NCI-H1417 (cell line): ENCODE measurements around the gene TOMT.
"Not testable (repeated sequence)": the region's sequence is repeated elsewhere in the genome, so short reads cannot be mapped to it uniquely, and the experiment has no call there.

Experiments
- DNase-seq, 3 experiments: peaks; one replicate each; lab custom pipeline; 2025; lab: John Stamatoyannopoulos, UW

TOMT gene

GRCh38 chr11:72127923-72128322 lies 22.2 kb downstream of the TOMT start:
- no peak for DNase-seq

- DNase-seq = no peak
These were observed 23.7 kb downstream of the TOMT start for GRCh38 chr11:72129381-72129780.

DNA sequence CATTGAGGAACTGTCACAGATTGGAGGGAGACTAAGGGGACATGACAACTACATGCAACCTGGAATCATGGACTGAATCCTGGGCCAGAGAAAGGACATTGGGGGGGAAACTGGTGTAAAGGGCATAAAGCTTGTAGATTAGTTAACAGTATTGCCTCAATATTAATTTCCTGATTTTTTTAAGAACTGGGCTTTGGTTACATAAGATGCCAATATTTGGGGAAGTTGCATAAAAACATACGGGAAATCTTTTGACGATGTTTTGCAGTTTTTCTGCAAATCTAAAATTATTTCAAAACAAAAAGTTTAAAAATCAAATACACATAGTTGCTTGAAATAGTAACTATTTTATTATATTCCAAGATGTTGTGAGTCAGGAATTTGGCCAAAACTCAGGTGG lies 26.9 kb downstream of the TOMT start:
- no peak for DNase-seq

GRCh38 chr11:72135473-72135872 lies 29.7 kb downstream of the TOMT start, which contains the start of gene FOLR3:
Gene FOLR3, plus strand, starts transcription at chr11:72135725. Its CDS starts 228 bp downstream, at chr11:72135953.
- DNase-seq = not testable (repeated sequence)

DNA sequence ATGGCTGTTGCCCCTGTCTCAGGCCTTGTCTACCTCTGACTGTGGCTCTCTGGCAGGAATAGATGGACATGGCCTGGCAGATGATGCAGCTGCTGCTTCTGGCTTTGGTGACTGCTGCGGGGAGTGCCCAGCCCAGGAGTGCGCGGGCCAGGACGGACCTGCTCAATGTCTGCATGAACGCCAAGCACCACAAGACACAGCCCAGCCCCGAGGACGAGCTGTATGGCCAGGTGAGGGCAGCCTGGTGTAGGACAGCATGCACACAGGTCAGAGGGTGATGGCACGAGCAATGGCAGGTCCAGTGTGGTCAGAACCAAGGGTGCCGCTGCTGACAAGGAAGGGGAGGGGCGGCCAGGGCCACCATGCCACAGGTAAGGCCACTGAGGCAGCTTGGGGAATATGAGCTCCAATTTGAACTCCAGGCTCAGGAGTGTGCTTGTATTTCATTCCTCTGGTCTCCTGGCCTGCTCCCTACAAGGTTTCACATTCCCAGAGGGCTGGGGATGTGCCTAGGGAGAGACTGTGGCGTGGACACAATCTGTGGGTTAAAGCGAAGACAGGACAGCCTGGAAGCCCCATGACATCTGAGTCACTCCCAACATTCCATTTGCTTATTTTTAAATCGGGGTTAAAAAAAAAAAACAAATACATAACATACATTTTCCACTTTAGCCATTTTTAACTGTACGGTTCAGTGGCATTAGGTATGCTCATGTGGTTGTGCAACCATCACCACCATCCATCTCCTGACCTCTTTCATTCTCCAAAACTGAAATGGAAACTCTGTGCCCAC lies 30.4 kb downstream of the TOMT start:
- DNase-seq = no peak

GRCh38 chr11:72136684-72137262 lies 31.0 kb downstream of the TOMT start:
- DNase-seq = no peak

DNA sequence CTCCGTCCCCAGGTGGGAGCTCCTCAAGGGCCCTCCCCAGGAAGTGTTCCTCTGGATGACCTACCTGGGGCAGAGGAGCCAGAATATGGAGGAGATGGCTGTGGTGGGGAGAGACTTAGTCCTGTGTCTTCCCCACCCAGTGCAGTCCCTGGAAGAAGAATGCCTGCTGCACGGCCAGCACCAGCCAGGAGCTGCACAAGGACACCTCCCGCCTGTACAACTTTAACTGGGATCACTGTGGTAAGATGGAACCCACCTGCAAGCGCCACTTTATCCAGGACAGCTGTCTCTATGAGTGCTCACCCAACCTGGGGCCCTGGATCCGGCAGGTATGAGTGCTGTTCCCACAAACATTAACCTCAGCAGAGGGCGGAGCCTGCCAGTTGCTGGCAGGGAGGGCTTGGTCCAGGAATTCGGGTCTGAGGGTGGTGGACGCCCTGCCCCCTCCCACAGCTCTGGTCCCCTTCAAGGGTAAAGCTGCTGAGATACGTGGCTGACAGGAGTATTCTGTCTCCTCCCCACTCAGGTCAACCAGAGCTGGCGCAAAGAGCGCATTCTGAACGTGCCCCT lies 33.2 kb downstream of the TOMT start:
- DNase-seq = no peak

DNA sequence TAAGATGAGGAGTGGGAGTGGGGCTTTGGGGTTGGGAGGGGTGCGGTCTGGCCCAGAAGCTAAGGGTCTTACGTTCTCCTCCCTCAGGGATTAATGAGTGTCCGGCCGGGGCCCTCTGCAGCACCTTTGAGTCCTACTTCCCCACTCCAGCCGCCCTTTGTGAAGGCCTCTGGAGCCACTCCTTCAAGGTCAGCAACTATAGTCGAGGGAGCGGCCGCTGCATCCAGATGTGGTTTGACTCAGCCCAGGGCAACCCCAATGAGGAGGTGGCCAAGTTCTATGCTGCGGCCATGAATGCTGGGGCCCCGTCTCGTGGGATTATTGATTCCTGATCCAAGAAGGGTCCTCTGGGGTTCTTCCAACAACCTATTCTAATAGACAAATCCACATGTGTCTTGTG lies 33.8 kb downstream of the TOMT start:
- DNase-seq = no peak

DNA sequence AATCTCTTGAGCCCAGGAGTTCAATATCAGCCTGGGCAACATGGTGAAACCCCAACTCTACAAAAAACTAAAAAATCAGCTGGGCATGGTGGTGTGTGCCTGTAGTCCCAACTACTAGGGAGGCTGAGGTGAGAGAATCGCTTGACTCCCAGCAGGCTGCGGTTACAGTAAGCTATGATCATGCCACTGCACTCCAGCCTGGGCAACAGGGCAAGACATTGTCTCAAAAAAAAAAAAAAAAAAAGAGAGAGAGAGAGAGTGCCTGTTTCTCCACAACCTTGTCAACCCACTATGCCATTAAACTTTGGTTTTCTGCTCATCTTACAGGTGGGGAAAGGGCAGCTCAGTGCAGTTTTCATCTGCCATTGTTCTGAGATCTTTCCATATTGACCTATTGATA lies 34.9 kb downstream of the TOMT start:
- no peak for DNase-seq

DNA sequence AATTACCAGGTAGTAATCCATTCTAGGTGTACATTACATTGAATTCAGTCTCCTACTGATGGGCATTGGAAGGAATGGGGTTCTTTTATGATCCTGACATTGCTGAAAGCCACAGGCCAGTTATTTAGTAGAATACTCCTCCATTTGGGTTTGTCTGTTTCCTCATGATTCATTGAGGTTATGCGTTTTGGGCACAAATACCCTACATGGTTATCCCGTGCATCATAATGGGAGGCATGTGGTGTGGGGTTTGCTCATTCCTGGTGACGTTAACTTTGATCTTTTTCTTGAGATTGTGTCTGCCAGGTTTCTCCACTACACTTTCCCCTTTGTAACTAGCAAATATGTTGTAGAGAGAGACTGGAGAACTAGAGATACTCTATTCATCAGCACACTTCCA lies 35.3 kb downstream of the TOMT start:
- DNase-seq = no peak

GRCh38 chr11:72142086-72142485 lies 36.4 kb downstream of the TOMT start:
- DNase-seq = not testable (repeated sequence)

DNA sequence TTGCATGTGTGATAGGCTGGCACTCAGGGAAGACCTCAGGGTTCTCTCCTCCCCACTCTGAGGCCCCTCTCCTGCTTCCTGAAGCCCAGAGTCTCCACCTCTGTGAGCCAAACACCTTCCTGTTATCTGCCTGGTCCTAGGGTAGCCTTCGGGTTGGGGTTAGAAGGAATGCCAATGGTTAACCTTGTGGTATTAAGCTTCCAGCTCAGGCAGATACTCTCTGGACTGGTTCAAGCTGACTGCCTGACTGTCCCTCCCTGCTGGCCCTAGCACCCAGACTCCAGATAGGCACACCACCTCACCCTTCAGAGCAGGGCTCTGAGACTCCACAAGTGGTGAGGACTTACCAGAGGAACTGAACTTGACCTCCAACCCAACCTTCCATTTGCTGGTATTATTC lies 36.8 kb downstream of the TOMT start:
- DNase-seq = not testable (repeated sequence)

GRCh38 chr11:72144807-72145565 lies 39.3 kb downstream of the TOMT start:
- DNase-seq = no peak

- no peak for DNase-seq
These were observed 40.9 kb downstream of the TOMT start for GRCh38 chr11:72146625-72147024.

- DNase-seq = no peak
These were observed 45.2 kb downstream of the TOMT start for GRCh38 chr11:72150882-72151281.

GRCh38 chr11:72153874-72154273 lies 48.1 kb downstream of the TOMT start:
- not testable (repeated sequence) for DNase-seq

DNA sequence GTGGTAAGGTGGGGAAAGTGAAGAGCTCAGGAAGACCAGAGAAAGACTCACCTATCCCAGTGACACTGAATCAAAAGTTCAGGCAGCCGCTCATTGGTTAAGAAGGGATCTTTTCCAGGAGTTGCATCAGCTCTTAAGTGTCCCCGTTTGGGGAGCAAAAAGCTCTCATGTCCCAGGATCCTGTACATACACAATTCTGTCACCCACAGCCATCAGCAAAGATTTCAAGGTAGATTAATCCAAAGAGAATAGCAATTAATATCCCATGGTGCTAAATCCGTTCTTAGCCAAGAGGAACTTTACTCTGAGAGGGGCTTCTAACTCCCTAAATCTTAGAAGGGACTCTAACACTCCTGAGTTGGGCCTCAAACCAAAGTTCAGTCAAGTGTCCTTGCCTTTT lies 49.1 kb downstream of the TOMT start:
- no peak for DNase-seq

DNA sequence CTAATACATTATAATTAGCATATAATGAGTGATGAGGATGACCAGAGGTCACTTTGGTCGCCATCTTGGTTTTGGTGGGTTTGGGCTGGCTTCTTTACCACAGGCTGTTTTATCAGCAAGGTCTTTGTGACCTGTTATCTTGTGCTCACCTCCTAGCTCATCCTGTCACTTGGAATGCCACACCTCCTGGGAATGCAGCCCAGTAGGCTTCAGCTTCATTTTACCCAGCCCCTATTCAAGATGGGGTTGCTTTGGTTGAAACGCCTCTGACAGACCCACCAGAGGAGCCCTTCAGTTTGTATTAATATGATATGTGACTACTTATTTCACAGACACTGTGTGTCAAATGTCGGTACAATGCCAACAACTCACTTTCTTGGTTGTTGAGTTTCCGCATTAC lies 50.0 kb downstream of the TOMT start:
- DNase-seq = no peak

DNA sequence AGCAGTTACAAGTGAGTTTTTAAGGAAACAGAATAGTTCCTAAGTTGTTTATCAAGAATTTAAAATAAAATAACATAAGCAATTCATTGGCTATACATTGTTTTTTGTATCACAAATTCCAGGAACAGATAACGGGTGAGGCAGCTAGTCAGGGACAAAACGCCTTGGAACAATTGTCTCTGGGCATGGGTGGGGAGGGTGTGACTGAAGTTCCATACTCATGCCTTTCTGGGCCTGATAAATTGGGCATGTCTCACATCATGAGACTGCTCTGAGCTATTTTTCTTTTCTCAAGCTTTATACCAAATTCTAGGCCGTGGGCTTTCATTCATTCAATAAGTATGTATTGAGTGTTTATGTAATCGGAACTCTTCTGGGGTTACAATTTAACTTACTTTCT lies 51.4 kb downstream of the TOMT start:
- no peak for DNase-seq
